Erythroblast (primary cell): ENCODE data around the gene ARMH3.

Source experiments
- GATA1 ChIP-seq: IDR thresholded peaks from 2 replicates; pipeline ENCODE4 v1.6.1; 2011; ENCODE audit warnings: low read depth, mild to moderate bottlenecking, control low read depth, low read length, moderate library complexity
- POLR2A ChIP-seq: IDR thresholded peaks from 2 replicates; pipeline ENCODE4 v1.6.1; 2011; ENCODE audit warnings: mild to moderate bottlenecking, low read length

DNA sequence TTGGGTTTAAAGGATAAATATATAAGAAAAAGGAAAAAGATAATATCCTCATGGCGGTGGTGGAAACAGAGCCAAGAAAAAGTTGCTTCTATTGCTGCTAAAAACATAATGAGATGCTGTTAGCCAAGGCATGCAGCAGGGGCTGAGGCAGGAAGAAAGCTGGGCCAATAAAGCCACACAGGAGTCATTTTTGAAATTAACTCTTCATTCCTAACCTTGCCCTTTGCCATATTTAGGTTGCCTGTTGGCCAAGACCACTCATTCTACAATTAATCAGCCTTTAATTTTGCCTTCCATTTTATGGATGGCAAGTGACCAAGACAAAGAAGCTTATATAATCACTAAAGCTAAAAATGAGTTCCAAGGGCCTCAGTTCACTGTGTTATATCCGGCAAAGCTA lies 58.2 kb downstream of the ARMH3 start:
- TF ChIP-seq POLR2A (no peak), GATA1 (no peak)
